Thyroid gland (tissue), 4 donors: ENCODE results near the gene PPP5C.

Experiments used
- CTCF ChIP-seq, 6 experiments: fragments of 200-600 bp in 3 of 6; fragments of 450-650 bp in 3 of 6; sonication (generic) in 3 of 6; IDR thresholded peaks; one replicate each; pipeline ENCODE4 v1.5.1; 2016 to 2019; ENCODE audit warnings: antibody characterized with exemption in 6 of 6, mild to moderate bottlenecking in 2 of 6, inconsistent platforms in 1 of 6, moderate library complexity in 1 of 6
- POLR2A ChIP-seq, 2 donors: fragments of 450-650 bp; IDR thresholded peaks; one replicate each; pipeline ENCODE4 v1.6.1; 2017; ENCODE audit warnings: antibody characterized with exemption in 2 of 2, mild to moderate bottlenecking in 2 of 2, moderate library complexity in 1 of 2

DNA sequence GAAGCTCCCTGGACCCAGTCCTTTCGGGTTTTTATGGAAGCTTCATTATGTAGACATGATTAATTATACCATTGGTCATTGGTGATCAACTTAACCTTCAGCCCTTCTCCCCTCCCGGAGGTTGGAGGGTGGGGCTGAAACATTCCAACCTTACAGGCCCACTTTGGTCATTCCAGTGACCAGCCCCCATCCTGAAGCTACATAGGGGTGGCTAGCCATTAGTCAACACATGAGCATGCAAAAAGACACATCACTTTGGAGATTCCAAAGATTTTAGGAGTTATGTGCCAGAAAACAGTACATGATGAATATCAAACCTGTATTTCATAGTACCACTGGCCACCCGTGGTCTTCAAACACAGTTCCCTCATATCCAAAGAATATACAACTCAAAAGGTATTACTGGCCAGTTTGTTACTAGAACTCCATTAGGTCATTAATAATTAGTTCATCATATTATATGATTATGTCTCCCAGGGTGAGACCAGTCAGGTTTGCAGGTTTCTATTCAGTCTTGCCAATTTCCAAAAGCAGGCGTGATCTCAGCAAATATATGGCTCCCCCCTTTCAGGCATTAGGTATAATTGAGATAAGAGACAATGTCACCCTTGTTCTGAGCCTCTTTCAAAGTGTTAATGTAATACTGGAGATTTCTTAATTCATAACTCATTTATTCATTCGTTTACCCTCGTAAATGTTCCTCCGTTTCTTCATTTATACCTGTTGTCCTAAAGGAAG lies 11.1 kb downstream of the PPP5C start:
- TF ChIP-seq POLR2A (IDR thresholded peaks at IDR 0.05) (no peak), CTCF (IDR thresholded peaks at IDR 0.05) (no peak)
